LNCAP (cell line): ENCODE results near the gene C10orf105.

Source experiments
- CTCF ChIP-seq: fragments of 450-650 bp; IDR thresholded peaks from 2 replicates; pipeline ENCODE4 v1.5.1; 2017; ENCODE audit warnings: mild to moderate bottlenecking

The C10orf105 gene

GRCh38 chr10:71703577-71703976 is 16.0 kb downstream of the C10orf105 start:
- no peak for TF ChIP-seq CTCF

GRCh38 chr10:71701496-71702132 is 18.0 kb downstream of the C10orf105 start:
- TF ChIP-seq CTCF: no peak

- TF ChIP-seq CTCF: no peak
These were observed 18.7 kb downstream of the C10orf105 start for GRCh38 chr10:71700731-71701368.

- no peak for TF ChIP-seq CTCF
These were observed 20.8 kb downstream of the C10orf105 start for GRCh38 chr10:71698737-71699136.

DNA sequence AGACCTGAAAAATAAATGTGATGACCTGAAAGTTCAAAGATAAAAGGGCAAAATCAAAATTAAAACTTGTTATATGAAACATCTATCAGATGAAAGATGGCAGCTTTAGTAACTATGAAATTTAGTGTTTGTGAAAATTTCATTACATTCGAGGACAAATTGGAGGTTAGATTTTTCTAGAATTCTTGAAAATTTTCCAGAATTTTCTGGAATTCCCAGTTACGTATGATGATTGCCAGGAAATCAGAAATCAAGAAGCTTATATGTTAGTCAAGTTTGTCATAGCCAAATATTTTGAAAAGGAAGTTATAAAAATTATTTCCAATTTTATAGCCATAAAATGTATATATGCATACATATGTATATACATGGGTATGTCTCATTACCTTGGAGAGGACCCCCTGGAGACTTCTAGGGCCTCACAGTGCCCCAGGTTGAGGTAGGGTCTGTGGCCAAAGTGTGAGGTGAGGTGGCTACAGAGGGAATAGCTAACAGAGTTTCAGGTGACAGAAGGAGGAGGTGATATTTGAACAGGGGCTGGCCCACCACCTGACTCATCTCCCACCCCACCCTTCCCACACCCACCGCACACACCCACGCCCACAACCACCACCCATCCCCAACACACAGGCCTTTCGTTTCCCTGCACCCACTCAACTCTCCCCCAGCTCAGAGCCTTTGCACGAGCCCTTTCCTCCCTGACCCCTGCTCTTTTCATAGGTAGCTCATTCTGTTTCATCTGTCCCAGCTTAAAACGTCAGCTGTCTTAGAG is 21.5 kb downstream of the C10orf105 start:
- TF ChIP-seq CTCF: no peak

DNA sequence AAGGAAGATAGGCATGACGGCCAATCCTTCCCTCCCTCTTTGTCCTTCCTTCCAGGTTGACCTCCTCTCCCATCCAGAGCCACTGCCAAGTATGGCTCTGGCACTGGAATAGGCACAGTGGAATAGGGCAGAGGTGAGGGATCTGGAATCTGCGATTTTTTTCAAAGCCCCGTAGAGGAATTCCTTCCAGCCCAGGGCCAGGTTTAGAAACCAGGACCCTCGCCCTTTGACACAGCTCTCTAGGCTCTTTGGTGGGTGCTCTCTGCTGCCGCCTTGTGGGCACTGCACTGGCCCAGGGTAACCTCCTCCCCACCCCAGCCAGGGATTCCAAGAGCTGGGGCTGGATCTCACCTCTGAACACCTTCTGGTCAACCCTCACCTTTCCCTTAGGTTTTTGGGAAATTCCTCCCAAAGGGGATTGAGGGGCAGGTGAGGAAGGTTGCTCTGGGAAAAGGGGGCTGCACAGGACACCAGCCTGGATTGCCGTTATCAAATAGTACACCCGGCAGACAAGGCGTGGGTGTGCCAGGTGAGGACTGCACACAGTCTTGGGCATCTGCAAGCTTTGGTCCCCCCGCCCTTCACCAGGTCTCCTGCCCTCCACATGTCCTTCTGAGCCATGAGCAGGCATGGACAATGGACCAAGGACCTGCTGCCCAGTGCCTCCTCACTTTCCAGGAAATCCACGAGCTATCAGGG is 22.8 kb downstream of the C10orf105 start:
- TF ChIP-seq CTCF: peak; percentile 97
